Measurements from ENCODE around the gene RASSF3. TPM values are rescaled to one million over a fixed set of nuclear protein-coding genes. Genes with fewer than 3 reads are reported as not detected.

Gene RASSF3
- total and polyA plus RNA-seq, 12 donors, result 21.6 to 159 (median 82.4) TPM

DNA sequence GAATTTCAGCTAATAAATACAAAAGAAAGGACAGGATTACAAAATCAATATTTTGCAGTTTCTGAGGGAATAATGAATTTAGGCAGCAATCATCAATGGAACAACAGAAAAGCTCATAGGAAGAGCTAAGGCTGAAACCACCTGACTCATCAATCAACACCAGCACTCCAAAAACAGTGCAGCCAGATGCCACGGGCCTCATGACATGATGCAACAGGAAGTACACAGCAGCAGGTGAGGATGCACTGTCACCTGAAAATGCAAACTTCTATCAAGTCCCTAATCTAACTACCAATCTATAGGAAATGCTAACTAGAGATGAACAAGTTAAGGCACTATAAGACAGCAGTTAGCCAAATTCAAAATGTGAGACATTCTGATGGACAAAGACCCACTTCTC, 127.2 kb downstream of the RASSF3 start:
- Histone ChIP-seq H3K4me1 (peaks cover 0 to 40% (median 10%) of the 10 kb centered on the region in 9 donors), H3K27ac (no peak overlapping the region), H3K36me3 (peaks cover 0 to 98% (median 66%) of the 10 kb centered on the region in 9 donors), H3K9me3 (no peaks in the 10 kb centered on the region), H3K27me3 (no peaks in the 10 kb centered on the region), H3K4me3 (no peak overlapping the region)
- 45 to 48% methylated on average over 1 of the region's 1 CpG for WGBS, 2 donors
- intact Hi-C loops (cut with DNase I), result no loop called here
- DNase-seq, result no peak
- TF ChIP-seq, protein P1, sequence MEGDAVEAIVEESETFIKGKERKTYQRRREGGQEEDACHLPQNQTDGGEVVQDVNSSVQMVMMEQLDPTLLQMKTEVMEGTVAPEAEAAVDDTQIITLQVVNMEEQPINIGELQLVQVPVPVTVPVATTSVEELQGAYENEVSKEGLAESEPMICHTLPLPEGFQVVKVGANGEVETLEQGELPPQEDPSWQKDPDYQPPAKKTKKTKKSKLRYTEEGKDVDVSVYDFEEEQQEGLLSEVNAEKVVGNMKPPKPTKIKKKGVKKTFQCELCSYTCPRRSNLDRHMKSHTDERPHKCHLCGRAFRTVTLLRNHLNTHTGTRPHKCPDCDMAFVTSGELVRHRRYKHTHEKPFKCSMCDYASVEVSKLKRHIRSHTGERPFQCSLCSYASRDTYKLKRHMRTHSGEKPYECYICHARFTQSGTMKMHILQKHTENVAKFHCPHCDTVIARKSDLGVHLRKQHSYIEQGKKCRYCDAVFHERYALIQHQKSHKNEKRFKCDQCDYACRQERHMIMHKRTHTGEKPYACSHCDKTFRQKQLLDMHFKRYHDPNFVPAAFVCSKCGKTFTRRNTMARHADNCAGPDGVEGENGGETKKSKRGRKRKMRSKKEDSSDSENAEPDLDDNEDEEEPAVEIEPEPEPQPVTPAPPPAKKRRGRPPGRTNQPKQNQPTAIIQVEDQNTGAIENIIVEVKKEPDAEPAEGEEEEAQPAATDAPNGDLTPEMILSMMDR (IDR thresholded peaks at IDR 0.05), result no peak
- no peak for ATAC-seq

- 93 to 97% methylated on average over 2 of the region's 2 CpGs for WGBS, 2 donors
- no peak for ATAC-seq
Measured at GRCh38 chr12:64739778-64740177, 129.5 kb downstream of the RASSF3 start.

GRCh38 chr12:64740646-64741045, 130.4 kb downstream of the RASSF3 start:
- DNase-seq, result no peak
- peaks cover 0 to 100% (median 75%) of the 10 kb centered on the region in 9 donors for H3K36me3 ChIP-seq
- TF ChIP-seq, protein P1 (IDR thresholded peaks at IDR 0.05), result no peak
- 56 to 74% methylated on average over 2 of the region's 2 CpGs for WGBS, 2 donors
- intact Hi-C loops (cut with DNase I), result no loop called here
- no peaks in the 10 kb centered on the region for H3K9me3 ChIP-seq
- H3K27me3 ChIP-seq, result no peaks in the 10 kb centered on the region
- peak overlapping the region in 1 of 10 donors; percentile 46 for H3K27ac ChIP-seq
- no peak overlapping the region for H3K4me3 ChIP-seq
- no peak for ATAC-seq
- peaks cover 0 to 45% (median 0%) of the 10 kb centered on the region in 9 donors for H3K4me1 ChIP-seq

More at GRCh38 chr12:64739778-64740177, 129.5 kb downstream of the RASSF3 start:
- Histone ChIP-seq H3K4me1 (peaks cover 0 to 43% (median 3%) of the 10 kb centered on the region in 9 donors), H3K9me3 (no peaks in the 10 kb centered on the region), H3K27me3 (no peaks in the 10 kb centered on the region), H3K27ac (peak overlapping the region in 1 of 10 donors; percentile 46), H3K4me3 (no peak overlapping the region), H3K36me3 (peaks cover 0 to 100% (median 77%) of the 10 kb centered on the region in 9 donors)
- no peak for DNase-seq
- intact Hi-C loops (cut with DNase I), result no loop called here
- TF ChIP-seq, protein P1 (IDR thresholded peaks at IDR 0.05), result no peak

DNA sequence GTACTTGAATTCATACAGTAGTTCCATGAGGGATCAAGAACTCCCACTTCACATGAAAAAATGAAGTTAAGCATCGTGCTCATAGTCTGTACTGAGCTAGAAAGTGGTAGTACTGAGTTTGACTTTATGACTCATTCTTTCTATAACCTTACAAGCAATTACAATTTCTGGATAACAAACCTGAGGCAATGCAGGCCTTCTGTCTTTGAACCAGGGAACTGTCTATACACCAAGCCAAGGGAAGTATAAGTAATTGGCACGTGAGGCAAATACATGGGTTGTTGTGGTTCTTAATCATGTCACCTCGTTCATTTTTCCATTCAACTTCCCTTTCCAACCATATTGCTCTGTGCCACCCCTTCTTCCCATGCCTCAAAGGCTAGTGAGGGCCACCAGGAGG, 132.1 kb downstream of the RASSF3 start:
- intact Hi-C loops (cut with DNase I), result no loop called here
- H3K9me3 ChIP-seq, result no peaks in the 10 kb centered on the region
- H3K36me3 ChIP-seq, result peaks cover 0 to 100% (median 72%) of the 10 kb centered on the region in 9 donors
- 93% methylated on average over 3 of the region's 3 CpGs for WGBS, 2 donors
- DNase-seq (no peak), ATAC-seq (no peak)
- no peaks in the 10 kb centered on the region for H3K27me3 ChIP-seq
- H3K27ac ChIP-seq, result no peak overlapping the region
- peaks cover 0 to 55% (median 0%) of the 10 kb centered on the region in 9 donors for H3K4me1 ChIP-seq
- H3K4me3 ChIP-seq, result no peak overlapping the region
- TF ChIP-seq, protein P1 (IDR thresholded peaks at IDR 0.05), result no peak

All from heart right ventricle (tissue), 16 donors.